HL-60 (cell line): ENCODE results near the gene GRID1.
"Not testable (repeated sequence)": the region's sequence is repeated elsewhere in the genome, so short reads cannot be mapped to it uniquely, and the experiment has no call there.

Experiments used
- DNase-seq, 2 experiments: peaks; one replicate each; pipeline ENCODE4 v3.0.0-alpha.2; 2010 to 2020; ENCODE audit warnings: low read depth in 1 of 2, low spot score in 1 of 2
- H3K27ac ChIP-seq: fragments of 250-450 bp; sonication (Bioruptor Pico); replicated peaks from 2 replicates; pipeline ENCODE4 v1.5.1; 2020; ENCODE audit warnings: mild to moderate bottlenecking, moderate library complexity
- H3K27me3 ChIP-seq: fragments of 250-450 bp; sonication (Bioruptor Pico); 2 replicates; pipeline ENCODE4 v1.5.1; 2021; ENCODE audit warnings: mild to moderate bottlenecking, moderate library complexity; ENCODE audit not compliant: insufficient read depth, poor library complexity, severe bottlenecking
- H3K4me3 ChIP-seq: replicated peaks from 2 replicates; pipeline ENCODE4 v1.5.1; 2011; ENCODE audit warnings: mild to moderate bottlenecking, control low read depth, low read length; ENCODE audit not compliant: insufficient read depth
- CTCF ChIP-seq: IDR thresholded peaks from one replicate; pipeline ENCODE4 v1.5.1; 2011; ENCODE audit warnings: low read length, control low read depth, inconsistent platforms; ENCODE audit not compliant: insufficient read depth
- GABPA ChIP-seq: IDR thresholded peaks from 2 replicates; pipeline ENCODE4 v1.6.1; 2012; ENCODE audit warnings: low read depth
- POLR2AphosphoS5 ChIP-seq: IDR thresholded peaks from 2 replicates; pipeline ENCODE4 v1.6.1; 2012; ENCODE audit warnings: low read depth
- REST ChIP-seq: IDR thresholded peaks from 2 replicates; pipeline ENCODE4 v1.6.1; 2012; ENCODE audit warnings: low read depth; ENCODE audit not compliant: insufficient replicate concordance
- SPI1 ChIP-seq: IDR thresholded peaks from 2 replicates; pipeline ENCODE4 v1.6.1; 2012; ENCODE audit warnings: low read depth, mild to moderate bottlenecking, borderline replicate concordance

GRID1 gene

GRCh38 chr10:86109421-86109820 lies 257.2 kb downstream of the GRID1 start:
- no peak for DNase-seq
- TF ChIP-seq REST (no peak), GABPA (no peak)
- Histone ChIP-seq H3K27me3 (no peaks in the 10 kb centered on the region), H3K27ac (no peak overlapping the region), H3K4me3 (no peak overlapping the region)

- H3K27ac ChIP-seq, result no peak overlapping the region
- H3K4me3 ChIP-seq, result no peak overlapping the region
- H3K27me3 ChIP-seq, result no peaks in the 10 kb centered on the region
- TF ChIP-seq POLR2AphosphoS5 (no peak), REST (no peak), CTCF (no peak), GABPA (no peak), SPI1 (no peak)
- DNase-seq, result no peak
Measured at GRCh38 chr10:86108696-86109095, 257.9 kb downstream of the GRID1 start.

- not testable (repeated sequence) for H3K27me3 ChIP-seq, H3K4me3 ChIP-seq, DNase-seq, H3K27ac ChIP-seq
Measured at GRCh38 chr10:86107611-86108310, 258.8 kb downstream of the GRID1 start.

GRCh38 chr10:86107131-86107530 lies 259.5 kb downstream of the GRID1 start:
- H3K27ac ChIP-seq, result no peak overlapping the region
- H3K27me3 ChIP-seq, result no peaks in the 10 kb centered on the region
- TF ChIP-seq REST (no peak), SPI1 (no peak), CTCF (no peak), GABPA (no peak), POLR2AphosphoS5 (no peak)
- H3K4me3 ChIP-seq, result no peak overlapping the region
- DNase-seq, result no peak
